C4-2B (cell line): ENCODE results near the gene CD34.

Experiments used
- CTCF ChIP-seq: fragments of 450-650 bp; conservative IDR thresholded peaks from 2 replicates; pipeline ENCODE4 v1.5.1; 2017; ENCODE audit warnings: mild to moderate bottlenecking
- ZFX ChIP-seq: fragments of 450-650 bp; IDR thresholded peaks from 2 replicates; pipeline ENCODE4 v1.6.1; 2017

DNA sequence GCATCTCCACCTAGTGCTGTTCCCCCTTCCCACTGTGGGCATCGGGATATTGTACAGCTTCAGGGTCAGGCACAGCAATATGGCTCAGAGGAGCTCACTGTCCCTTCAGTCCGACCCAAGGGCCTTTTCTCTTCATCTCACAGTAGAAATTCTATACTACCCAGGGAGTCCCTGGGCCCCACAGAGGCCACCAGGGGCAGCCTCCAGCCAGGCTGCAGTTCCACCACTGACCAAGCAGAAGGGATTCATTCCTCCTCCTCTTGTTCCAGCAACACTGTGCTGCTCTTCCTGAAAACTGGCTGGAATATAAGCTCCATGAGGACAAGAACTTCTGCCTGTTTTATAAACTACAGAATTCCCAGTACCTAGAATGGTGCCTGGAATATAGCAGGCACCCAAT lies 70.5 kb downstream of the CD34 start:
- no peak for TF ChIP-seq CTCF
- no peak for TF ChIP-seq ZFX
